SIG-M5 treated with dmso at 0.1 percent for 504 hours (cell line): Measurements from ENCODE around the gene NFIX.

Experiments
- DNase-seq: peaks from one replicate; lab custom pipeline; 2025; ENCODE audit not compliant: unreplicated experiment; lab: John Stamatoyannopoulos, UW

The NFIX gene

GRCh38 chr19:13121551-13122274, 126.4 kb downstream of the NFIX start:
- no peak for DNase-seq

DNA sequence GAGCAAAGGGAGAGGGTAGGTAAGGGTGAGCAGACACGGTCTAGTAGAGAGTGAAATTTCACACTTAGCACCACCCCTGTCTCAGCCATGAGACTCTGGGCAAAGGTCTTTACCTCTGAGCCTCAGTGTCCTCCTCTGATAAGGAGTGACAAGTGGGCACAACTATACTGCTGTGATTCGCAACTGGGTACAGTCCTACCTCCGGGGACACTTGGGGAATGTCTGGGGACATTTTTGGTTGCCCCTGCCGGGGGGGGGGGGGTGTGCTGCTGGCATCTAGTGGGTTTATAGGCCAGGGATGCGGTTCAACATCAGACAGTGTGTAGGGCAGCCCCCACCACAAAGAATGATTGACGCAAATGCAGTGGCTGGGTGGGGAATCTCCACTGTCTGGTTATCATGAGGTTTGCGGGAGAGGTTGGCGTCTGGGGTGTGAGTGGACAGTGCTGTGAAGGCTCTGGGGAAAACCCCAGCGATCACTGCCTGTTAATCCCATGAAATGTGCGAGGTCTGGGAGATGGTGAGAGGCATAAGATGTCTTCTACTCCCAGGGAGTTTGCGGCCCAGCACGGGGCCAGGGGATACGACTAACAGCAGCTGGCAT, 127.1 kb downstream of the NFIX start:
- DNase-seq, result no peak

- DNase-seq, result no peak
Measured at GRCh38 chr19:13122980-13123957, 128.0 kb downstream of the NFIX start.

DNA sequence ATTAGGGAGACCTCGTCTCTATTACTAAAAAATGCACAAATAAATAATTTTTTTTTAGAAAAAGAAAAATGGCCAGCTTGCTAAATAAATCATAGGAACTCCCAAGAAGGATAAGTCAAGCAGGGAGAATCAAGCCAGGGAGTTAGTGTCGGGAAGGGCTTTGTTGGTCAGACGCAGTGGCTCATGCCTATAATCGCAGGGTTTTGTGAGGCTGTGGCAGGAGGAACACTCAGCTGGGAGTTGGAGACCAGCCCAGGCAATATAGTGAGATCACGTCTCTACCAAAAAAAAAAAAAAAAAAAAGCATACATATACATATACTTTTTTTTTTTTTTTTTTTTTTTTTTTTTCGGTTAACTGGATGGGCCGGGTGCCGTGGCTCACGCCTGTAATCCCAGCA, 131.8 kb downstream of the NFIX start:
- no peak for DNase-seq

DNA sequence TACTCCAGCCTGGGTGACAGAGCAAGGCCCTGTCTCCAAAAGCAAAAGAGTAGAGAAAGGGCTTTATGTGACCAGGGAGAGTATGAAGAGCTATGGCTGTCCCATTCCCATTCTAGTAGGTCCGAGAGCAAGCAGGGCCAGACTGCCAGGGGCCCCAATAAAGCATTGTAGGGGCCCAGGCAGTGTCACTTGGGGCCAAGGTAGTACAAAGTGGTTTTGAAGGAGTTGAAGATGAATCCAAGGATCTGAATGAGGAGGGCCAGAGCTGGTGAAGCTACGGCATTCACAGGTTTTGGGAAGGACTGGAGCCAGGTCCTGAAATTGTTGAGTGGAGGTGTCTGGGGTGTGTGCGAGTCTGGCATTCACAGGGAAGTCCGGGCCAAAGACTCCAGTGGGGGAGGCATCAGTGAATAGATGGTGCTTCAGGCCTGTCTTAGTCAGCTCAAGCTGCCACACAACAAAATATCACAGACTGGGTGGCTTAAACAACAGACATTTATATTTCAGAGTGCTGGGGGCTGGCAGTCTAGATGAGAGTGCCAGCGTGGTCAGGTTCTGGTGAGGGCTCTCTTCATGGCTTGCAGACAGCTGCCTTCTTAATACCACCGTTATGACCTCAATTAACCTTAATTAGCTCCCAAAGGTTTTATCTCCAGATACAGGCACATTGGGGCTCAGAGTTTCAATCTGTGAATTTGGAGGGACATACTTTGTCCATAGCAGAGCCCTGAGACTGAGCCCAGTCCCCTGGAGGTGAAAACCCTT, 132.7 kb downstream of the NFIX start:
- no peak for DNase-seq

GRCh38 chr19:13128583-13128982, 133.3 kb downstream of the NFIX start:
- DNase-seq, result no peak

DNA sequence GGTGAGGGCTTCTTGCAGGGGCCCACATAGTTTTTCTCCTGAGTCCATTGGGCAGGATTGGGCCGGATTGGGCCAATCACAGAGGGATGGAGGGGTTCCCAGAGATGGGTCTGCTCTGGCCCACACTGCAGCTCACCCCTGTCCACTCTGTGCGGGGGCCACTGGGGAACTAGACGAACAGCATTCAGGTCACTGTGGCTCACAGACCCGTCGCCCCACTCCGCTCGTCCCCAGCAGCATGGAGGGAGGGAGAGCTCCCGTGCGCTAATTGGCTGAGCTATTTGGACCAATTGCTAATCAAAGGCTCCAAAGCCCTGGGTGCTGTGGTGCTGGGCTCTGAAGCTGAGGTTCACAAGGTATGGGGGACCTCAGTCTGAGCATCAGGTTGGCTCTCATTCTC, 134.1 kb downstream of the NFIX start:
- DNase-seq, result no peak

DNA sequence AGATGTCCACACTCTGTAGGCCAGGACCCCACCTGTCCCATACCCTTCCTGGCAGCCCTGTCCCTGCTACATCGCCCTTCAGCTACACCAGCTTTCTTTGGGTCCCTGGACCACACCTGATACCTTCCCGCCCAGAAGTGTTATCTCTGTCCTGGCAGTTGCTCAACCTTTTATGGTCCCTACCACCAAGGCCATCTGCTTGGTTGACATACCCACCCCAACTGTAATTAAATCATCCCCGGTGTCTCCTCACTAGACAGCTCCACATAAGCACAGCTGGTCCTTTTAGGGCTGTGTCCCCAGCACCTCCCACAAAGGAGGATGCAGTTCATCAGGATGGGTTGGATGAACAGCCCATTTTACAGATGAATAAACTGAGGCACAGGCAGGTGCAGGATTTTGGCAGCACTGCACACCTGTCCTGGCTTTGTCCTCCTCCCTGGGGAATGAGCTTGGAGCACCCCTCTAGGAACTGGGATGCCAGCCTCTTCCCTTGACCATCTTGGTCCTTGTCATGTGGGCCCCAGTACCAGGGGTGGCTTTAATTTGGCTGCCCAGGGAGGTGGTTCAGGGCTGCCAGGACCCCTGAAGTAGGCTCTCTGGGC, 135.7 kb downstream of the NFIX start:
- DNase-seq, result no peak

DNA sequence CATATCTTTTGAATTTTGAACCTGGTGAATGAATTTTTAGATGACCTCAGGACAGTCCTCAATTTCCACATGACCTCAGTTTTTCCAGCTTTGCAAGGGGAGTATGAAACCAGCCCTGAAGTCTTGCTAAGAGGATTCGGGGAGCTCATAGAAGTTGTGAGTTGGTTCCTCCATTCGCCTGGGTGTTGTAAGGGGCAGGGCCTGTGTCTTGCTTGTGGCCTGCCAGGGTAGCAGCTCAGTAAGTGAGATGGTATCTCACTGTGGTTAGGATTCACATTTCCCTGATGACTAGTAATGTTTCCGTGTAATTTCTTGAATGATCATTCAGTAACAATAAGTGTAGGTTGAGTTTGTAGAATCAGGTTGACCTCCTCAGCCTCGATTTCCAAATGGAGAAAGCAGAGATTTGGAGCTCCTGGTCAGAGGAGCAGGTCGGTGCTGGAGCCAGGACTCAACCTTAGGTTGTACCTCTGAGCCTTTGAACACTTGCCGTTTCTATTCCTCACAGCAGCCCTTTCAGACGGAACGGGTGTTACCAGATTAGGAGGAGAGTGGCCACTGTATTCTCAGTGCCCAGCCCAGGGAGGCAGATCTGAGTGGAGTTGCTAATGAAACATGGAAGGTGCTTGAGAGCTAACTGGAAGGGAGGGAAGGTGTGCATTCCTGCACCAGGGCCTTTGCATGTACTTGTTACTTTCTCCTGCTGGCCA, 137.4 kb downstream of the NFIX start:
- DNase-seq, result no peak

- DNase-seq, result no peak
Measured at GRCh38 chr19:13133241-13133870, 138.1 kb downstream of the NFIX start.

- DNase-seq, result no peak
Measured at GRCh38 chr19:13134626-13135025, 139.4 kb downstream of the NFIX start.

DNA sequence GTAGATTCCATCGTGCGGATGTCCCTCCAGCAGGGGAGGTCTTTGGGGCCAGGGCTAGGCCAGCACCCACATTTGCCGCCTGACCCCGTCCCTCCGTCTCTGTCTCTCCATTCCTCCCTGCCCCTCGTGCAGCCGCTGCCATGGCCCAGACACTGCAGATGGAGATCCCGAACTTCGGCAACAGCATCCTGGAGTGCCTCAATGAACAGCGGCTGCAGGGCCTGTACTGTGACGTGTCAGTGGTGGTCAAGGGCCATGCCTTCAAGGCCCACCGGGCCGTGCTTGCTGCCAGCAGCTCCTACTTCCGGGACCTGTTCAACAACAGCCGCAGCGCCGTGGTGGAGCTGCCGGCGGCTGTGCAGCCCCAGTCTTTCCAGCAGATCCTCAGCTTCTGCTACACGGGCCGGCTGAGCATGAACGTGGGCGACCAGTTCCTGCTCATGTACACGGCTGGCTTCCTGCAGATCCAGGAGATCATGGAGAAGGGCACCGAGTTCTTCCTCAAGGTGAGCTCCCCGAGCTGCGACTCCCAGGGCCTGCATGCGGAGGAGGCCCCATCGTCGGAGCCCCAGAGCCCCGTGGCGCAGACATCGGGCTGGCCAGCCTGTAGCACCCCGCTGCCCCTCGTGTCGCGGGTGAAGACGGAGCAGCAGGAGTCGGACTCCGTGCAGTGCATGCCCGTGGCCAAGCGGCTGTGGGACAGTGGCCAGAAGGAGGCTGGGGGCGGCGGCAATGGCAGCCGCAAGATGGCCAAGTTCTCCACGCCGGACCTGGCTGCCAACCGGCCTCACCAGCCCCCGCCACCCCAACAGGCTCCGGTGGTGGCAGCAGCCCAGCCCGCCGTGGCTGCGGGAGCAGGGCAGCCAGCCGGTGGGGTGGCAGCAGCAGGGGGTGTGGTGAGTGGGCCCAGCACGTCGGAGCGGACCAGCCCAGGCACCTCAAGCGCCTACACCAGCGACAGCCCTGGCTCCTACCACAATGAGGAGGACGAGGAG, 140.1 kb downstream of the NFIX start:
- DNase-seq, result no peak

DNA sequence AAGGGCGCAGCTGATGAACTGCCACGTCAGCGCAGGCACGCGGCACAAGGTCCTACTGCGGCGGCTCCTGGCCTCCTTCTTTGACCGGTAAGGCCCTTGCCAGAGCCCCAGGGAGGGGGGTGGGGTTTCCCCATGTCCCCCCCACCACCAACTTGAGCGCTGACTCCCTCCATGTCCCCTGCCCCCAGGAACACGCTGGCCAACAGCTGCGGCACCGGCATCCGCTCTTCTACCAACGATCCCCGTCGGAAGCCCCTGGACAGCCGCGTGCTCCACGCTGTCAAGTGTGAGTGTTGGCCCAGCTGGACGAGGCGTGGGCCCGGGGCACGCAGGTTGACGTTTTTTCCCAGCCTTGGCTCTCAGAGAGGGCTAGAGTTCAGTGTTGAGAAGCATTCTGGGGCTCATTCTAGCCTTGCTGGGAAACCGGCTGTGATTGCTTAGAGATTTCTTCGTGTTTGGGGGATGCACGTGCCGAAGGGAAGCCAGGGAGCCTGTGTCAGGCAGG, 142.1 kb downstream of the NFIX start:
- no peak for DNase-seq

GRCh38 chr19:13138171-13138915, 143.1 kb downstream of the NFIX start:
- no peak for DNase-seq

DNA sequence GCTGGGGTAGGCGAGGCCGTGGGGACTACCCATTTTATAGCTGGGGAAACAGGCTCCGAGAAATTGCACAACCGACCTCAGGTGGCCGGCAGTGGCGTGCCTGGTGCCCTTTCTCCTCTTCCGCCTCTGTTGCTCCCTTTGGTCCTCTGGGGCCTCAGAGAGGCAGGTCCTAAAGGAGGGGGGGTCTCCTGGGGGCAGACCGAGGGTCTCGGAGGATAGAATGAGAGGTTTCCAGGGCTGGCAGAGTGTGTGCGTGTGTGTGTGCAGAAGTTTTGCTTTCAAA, 143.6 kb downstream of the NFIX start:
- no peak for DNase-seq

DNA sequence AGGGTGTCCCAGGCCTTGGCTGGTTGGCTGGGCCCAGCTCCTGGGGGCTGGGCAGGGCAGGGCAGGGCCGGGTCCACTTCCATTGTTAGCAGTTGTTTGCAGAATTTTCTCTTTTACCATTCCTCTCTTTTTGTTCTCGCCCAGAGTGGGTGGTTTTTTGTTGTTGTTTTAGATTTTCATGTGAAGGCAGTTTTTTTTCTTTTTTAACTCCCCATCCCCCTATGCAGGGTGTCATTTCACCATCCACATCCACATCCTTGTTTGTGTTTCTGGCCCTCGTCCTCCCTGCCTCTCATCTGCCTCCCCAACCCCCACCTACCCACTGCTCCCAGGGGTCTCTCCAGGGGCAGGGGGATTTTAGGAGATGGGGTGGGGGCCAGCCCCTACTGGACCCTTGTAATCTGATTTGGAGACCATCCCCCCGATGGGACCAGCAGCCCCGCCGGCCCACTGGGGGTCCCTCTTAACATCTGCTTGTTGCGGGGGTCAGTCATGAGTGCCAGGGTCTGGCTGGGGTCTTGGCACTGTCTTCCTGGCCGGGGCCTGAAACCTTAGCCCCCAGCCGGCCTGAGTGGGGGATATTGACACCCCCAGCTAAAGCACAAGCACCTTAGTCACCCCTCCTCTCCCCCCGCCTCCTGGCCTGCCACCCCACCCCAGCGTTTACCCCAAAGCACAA, 144.5 kb downstream of the NFIX start:
- DNase-seq, result no peak
